GM19023 (cell line): ENCODE data around the gene TRNP1.
"Not testable (repeated sequence)": the region's sequence is repeated elsewhere in the genome, so short reads cannot be mapped to it uniquely, and the experiment has no call there.

Source experiments
- ATAC-seq: cut with Tn5 transposase; IDR thresholded peaks from one replicate; pipeline ENCODE4 v1.9.1; 2021; ENCODE audit warnings: mild to moderate bottlenecking, moderate library complexity; ENCODE audit not compliant: unreplicated experiment

The TRNP1 gene, protein sequence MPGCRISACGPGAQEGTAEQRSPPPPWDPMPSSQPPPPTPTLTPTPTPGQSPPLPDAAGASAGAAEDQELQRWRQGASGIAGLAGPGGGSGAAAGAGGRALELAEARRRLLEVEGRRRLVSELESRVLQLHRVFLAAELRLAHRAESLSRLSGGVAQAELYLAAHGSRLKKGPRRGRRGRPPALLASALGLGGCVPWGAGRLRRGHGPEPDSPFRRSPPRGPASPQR

DNA sequence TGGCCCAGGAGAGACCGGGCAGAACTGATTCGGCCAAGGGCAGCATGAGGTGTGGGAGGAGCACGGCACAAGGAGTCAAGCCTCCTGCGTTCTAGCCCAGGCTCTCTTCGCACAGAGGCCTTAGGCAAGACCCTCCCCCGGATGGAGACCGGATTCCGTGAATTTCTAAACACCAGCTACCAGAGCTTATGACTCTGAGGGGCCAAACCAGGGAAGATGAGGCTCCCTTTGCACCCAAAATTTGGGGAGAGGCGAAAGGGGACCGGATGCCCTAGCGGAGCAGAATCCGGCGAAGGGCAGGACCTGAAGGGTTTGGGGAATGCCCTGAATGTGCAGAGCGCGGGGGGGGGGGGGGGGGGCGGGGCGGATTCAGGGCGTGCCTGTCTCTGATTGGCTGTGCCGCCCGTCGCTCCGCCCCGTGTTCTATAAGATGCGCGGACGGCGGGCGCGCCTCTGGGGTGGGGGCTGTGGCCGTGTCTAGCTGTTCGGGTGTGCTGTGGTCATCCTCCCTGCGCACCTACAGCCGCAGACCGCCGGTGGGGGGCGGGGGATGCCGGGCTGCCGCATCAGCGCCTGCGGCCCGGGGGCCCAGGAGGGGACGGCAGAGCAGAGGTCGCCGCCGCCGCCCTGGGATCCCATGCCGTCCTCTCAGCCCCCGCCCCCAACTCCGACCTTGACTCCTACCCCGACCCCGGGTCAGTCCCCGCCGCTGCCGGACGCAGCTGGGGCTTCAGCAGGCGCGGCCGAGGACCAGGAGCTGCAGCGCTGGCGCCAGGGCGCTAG lies at the start of gene TRNP1:
Gene TRNP1, plus strand, starts transcription at position 456 of the 783 bp plus-strand sequence. Its CDS starts 95 bp downstream, at position 551.
- peak; percentile 48 for ATAC-seq

DNA sequence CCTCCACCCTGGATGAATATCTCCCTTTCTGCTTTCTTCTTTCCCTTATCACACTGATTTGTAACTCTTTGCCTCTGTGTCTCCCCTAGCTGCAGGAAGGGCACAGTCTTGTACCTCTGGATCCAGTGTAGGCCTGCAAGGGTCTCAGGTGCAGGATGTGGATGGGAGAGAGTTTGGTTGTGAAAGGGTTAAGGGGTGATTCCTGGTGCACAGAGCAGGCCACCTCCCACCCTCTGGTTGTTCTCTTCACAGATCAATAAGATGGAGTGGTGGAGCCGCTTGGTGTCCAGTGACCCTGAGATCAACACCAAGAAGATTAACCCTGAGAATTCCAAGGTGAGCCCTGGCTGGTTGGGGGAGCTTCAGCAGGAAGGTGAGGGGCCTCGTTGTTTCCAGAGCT lies 48.4 kb upstream of the TRNP1 start:
- ATAC-seq, result no peak

DNA sequence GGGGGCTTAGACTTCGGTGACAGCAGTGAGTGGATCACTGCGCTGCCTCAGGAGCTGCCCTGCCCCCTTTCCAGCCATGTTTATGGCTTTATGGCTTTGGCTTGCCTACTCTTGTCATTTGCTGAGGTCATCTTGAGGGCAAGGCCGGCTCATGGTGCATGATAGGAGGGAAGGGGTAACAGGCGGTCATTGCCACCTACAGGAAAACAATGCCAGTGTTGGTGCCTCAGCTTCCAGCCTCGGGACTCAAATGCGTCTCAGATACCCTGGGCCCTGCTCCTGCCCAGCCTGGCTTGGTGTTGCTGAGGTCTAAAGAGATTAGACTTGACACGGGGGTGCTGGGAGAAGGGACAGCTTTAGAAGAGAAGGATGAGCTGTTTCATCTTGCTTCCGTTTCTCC lies 47.8 kb upstream of the TRNP1 start:
- ATAC-seq, result no peak

DNA sequence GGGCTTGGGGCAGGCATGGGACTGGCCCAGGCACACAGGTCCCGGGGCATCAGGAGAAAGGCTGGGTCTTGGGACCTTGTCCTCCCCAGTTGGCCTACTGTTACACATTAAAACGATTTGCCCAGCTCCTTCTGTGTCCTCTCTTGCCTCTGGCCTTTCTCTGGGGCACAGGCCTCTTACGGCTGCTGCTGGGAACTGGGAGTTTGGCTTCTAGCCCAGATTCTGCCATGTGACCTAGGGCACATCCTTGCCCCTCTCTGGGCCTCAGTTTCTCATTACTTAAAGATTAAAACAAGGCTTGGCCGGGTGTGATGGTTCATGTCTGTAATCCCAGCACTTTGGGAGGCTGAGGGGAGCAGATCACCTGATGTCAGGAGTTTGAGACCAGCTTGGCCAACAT lies 47.2 kb upstream of the TRNP1 start:
- ATAC-seq, result no peak

DNA sequence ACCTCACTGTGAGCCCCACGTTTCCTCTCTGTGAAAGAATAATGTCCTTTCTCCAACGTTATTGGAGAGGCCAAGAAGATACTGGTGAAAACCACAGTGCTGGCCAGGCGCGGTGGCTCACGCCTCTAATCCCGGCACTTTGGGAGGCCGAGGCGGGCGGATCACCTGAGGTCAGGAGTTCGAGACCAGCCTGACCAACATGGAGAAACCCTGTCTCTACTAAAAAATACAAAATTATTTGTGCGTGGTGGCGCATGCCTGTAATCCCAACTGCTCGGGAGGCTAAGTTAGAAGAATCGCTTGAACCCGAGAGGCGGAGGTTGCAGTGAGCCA lies 44.8 kb upstream of the TRNP1 start:
- ATAC-seq, result not testable (repeated sequence)

DNA sequence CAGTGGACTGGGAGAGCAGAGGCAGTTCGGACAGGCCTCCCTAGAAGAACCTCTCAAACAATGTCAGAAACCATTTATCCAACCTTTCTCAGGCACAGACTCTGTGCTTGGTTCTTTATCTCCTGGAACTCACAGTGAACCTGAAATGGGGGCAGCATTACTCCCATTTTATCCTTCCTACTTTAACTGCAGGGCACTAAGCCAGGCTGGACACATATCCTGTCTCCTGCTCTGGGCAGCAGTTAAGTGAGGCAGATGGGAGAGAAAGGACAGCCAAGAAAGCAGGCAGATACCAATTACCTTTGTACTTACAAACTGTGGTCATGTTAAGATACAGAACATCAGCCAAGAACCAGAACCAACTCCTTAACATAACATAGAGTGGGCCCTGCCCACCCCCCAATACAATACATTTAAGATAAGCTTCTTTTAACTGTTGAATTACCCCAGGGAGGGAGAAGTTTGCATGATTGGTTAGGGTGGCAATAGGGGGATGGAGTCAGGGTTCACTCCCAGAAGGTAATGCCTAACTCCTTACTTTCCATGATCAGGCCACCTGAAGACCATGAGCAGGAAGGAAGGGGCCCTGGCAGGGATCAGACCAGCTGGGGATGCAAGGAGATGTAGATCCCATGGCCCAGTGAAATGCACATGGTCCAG lies 44.1 kb upstream of the TRNP1 start:
- no peak for ATAC-seq

DNA sequence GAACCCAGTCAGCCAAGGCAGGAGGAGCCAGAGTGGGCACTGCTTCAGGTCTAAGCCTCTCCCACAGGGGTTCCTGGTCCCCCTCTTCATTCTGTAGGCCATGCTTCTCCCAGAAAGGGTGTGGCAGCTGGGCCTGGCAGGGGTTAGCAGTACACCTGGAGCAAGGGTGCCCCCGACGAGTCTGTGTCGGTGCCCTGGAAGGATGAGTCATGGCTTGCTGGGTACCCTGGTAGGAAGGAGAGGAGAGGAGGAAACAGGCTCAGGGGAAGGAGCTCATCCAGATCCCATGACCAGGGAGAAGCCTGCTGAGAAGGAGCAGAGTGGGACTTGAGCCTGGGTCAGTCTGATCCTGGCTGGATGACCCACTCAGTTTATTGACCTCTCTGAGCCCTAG lies 43.6 kb upstream of the TRNP1 start:
- no peak for ATAC-seq

DNA sequence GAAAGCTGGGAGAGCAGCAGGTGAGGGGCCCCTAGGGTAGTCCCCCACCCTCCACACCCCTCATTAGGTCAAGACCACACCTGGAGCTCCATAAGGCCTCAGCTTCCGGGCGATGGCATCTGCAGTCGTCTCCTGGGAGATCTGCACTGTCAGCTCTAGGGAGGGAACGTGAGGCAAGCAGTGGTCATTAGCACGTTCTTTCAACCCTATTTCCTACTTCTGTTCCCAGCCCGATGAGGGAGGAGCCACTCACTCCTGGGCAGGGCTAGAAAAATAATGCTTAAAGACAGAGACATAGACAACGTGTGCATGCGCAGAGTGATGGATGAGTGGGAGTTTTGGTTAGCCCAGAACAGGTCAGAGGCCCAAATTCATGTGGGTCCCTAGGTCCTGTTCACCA lies 42.9 kb upstream of the TRNP1 start:
- no peak for ATAC-seq

DNA sequence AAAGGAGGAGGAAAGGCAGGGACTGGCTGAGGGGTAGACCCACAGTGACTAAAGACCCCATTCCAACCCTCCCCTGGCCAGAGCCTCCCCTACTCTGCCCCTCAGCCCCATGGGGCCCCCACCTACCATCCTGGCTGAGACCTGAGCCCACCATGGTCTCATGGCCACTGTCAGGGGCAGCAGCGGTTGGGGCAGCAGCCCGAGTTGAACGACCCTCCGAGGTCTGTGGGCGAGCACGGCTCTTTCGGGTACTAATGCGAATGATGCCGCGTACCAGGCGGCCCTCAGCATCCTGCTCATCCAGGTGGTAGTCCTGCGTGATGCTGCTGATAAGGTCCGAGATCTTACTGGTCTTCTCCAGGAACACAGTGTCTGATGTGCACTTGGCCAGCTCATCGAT lies 42.3 kb upstream of the TRNP1 start:
- no peak for ATAC-seq

DNA sequence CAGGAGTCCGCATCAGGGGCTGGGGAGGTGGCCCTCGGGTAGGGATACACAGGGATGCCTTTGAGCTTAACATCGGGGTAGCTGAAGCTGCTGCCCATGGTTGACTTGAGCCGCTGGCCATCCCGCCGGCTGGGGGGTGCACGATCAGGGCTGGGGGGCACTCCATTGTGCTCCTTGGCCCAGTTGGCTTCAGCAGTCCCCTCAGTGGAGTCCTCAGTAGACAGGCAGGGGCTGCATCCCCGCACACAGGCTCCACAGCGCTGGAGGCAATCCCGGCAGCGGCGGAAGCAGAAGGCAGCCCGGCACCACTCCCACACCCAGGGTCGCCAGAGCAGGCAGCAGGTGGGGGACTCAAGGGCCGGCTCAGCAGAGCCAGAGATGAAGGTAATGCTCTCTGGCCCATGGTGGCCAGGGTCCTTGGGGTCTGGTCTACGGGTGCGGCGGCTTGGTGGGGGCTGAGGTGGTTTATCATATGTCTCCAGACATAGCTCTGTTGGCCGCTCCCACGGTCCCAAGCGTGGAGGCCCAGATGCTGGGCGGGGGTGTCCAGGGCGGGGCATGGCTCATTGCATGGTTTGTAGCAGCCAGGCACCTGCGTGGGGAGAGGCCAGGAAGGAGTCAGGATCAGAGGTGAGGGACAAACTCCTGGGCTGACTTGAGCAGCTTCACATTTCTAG lies 41.5 kb upstream of the TRNP1 start:
- no peak for ATAC-seq

DNA sequence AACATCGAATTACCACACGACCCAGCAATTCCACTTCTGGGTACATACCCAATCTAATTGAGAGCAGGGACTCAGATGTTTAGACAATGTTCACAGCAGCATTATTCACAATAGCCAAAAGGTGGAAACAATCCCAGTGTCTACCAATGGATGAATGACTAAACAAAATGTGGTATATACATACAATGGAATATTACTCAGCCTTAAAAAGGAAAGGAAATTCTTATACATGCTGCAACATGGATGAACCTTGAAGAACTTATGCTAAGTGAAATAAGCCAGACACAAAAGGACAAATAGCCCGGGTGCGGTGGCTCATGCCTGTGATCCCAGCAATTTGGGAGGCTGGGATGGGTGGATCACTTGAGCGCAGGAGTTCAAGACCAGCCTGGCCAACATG lies 40.1 kb upstream of the TRNP1 start:
- no peak for ATAC-seq

DNA sequence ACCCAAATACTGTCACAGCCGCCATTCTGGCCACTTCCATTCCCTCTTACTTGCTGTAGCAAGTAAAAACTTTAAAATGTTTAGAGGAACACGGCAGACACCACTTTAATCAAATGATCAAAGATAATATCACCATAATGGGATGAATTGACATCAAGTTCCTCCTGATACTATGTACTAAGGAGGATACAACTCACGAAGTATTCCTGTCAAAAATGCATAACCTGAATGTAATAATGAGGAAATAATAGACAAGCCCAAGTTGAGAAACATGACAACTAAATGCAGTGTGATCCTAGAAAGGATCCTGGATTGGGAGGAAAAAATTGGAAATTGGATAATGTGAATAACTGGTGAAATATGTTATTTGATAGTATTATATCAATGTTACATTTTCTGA lies 37.2 kb upstream of the TRNP1 start:
- ATAC-seq, result no peak

DNA sequence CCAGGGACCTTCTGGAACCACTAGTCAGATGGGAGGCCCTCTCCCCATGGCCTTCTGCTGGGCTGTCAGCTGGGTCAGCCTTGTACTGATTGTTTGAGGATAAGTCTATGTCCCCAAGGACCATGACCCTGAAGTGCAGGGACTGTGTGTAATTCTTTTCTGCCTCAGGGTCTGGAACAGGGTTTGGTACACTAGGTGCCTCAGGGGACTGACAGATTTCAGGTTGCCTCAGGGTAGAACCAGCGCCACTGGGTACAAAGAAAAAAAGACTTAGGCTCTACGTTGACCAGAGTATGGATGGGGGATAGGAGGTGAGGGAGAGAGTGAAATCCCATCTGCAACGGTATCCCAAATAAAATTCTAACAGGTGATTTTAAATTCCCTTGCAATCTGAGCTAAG lies 36.2 kb upstream of the TRNP1 start:
- ATAC-seq, result no peak

DNA sequence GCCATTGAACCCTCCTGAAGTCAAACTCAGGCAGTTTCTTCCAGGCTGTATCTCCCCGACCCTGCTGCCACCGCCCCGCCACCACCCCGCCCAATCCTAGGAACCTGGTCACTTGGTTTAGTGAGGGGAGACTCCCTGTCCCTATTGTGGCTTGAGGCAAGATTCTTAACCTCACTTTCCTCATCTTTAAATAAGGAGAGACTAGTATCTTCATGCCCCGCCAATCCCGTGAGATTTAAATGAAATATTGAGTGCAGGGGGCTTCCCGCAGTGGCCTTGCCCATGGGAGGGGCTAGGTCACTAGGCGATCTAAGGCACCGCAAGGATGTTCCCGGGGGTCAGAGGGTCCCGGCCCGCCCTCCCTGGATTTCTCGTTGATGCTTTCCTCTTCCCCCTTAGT lies 34.2 kb upstream of the TRNP1 start:
- no peak for ATAC-seq

DNA sequence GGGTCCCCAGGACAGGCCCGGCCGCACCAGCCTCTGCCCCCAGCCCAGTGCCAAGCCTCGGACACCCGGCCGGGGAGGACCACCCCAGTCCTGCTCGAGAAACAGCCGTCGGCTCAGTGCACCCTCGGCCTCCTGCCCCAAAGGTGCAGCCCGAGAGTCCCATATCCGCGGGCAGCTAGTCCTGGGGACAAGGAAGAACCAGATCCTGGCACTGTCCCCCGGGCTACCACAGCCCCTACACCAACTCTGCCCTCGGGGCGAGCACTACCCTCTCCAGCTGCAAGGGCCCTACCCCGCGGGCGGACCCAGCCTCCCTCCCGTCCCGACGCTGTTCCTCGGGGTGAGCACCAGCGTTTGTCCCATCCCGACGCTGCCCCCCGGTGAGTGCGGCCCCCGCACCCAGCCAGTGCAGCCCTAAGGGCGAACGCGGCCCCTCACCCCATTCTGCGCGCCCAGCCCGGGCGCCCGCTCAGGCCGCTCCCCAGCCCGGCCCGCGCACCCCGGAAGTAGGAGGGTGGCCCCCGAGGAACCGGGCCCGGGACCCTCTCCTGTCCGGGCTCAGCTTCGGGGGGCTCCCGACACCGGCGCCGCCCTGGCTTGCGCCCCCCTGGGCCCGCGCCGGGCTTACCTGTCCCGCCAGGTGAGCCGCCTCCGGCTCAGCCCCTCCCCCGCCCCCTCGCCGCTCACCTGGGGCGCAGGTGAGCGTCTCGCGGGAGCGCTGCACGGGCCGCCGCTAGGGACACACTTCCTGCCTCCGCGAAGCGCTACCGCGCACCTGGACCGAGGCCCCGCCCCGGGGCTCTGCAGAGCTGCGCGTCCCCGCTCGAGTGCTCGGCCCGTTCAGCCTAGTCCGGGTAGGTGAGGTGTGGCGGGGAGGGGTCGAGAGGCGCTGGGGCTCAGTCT lies 33.5 kb upstream of the TRNP1 start, which contains the start of gene KDF1:
Gene KDF1, minus strand, starts transcription at position 747 of the 903 bp plus-strand sequence. CDS start 8,088 bp downstream, outside the sequence.
- ATAC-seq, result no peak

DNA sequence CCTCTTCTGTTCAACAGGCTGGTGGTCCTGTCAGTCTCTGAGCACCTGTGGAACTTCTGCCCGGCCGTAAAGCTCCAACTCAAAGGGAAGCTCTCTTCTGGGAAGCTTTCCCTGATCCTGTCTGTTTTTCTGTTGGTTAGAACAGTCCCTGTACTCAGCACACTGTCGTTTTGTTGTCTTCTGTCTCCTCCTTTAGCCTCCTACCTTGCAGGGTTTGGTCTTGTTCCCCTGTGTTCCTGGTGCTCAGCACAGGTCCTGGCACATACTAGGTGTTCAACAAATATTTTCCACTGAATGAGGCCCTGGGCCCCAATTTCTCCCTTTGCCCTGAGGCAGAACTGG lies 32.9 kb upstream of the TRNP1 start:
- ATAC-seq, result no peak

DNA sequence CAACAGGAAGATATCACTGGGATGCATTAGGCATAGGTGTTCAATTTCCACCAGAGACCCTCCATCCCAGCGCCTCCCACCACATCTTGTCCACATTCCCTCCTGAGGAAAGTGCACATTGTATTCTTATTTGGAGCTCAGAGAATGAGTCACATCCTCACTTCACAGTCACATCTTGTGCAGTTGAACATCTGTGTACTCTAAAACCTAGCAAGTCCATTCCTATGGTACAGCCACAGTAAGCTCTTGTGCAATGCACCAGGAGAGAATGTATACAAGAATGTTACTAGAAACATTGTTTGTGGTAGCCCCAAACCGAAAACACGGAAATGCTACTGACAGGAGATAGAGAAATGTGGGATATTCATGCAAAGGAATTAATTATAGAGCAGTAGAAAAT lies 31.7 kb upstream of the TRNP1 start:
- ATAC-seq, result no peak

DNA sequence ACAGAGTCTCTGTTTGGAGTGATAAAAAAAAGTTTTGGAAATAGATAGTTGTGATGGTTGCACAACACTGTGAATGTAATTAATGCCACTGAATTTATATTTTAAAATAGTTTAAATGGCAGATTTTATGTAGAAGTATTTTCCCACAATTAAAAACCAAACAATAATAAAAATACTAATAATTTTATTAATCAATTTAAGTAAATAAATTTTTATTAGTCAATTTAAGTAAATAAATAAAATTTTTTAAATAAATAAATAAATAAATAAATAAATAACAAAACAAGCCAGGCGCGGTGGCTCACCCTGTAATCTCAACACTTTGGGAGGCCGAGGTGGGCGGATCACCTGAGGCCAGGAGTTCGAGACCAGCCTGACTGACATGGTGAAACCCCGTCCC lies 28.3 kb upstream of the TRNP1 start:
- ATAC-seq, result no peak

DNA sequence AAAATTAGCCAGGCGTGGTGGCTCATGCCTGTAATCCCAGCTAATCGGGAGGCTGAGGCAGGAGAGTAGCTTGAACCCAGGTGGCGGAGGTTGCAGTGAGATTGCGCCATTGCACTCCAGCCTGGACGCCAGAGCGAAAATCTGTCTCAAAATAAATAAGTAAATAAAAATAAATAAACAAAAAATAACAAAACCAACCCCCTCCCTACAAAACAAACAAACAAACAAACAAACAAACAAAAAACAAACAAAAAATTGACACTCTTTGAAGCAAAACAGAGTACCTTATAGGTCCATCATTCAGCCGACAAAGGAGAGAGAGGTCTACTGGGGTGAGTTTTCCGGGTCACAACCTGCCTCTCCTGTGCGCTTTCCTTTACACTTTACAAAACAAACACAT lies 27.9 kb upstream of the TRNP1 start:
- ATAC-seq, result no peak

DNA sequence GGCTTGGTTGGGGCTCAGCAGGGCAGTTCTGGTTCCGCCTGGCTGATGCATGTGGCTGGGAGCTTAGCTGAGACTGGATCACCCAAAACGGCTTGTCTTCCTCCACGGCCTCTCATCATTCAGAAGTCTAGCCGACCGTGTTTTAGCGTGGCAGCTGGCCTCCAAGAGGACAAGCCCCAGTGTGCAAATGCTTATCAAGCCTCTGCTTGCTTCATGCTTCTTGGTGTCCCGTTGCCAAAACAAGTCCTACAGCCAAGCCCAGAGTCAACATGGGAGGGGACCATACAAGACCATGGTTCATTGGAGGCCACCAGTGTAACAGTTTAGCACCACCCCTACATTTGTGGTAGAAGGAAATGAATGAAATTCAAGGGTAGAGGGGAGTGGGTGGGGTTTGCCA lies 22.7 kb upstream of the TRNP1 start:
- no peak for ATAC-seq

DNA sequence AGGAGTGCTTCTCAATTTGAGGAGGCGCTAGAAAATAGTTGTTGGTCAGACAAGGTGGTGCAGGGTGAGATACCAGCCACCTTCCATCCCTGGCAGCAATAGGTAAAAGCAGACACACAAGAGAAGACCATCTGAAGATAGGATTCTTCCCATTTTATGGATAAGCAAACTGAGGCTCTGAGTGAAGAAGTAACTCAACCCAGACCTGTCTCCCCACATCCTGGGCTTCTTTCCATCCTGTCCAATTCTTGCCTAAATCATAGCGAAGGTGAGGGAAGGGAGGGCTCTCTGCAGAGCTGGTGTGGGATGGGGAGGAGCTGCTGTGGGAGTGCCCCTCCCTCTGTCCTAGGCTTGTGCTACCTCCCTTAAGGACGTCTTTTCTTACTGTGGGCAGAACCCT lies 21.9 kb upstream of the TRNP1 start:
- no peak for ATAC-seq
